ENCODE measurements around the gene ZC3H12A. TPM values are rescaled to one million over a fixed set of nuclear protein-coding genes. Genes with fewer than 3 reads are reported as not detected.
"Not testable (repeated sequence)": the region's sequence is repeated elsewhere in the genome, so short reads cannot be mapped to it uniquely, and the experiment has no call there.

Gene ZC3H12A
- total and polyA plus RNA-seq, 2 of the 8 experiments (the other 6 are each of a cell fraction or from before 2014, with no cell fraction given): 7.4 to 10.0 TPM

GRCh38 chr1:37518241-37518640 lies 43.9 kb downstream of the ZC3H12A start:
- H3K4ac ChIP-seq (replicated peaks; ENCODE audit: insufficient read length, low read depth, low read length); FAIRE-seq; H3K9ac ChIP-seq (replicated peaks in 1 of 4; ENCODE audit: extremely low read depth in 1 of 4, low read depth in 3 of 4, low read length in 3 of 4); H4K5ac ChIP-seq (ENCODE audit: insufficient read length, low read depth, low read length); H2BK15ac ChIP-seq (ENCODE audit: low read length); H2AK5ac ChIP-seq (ENCODE audit: low read depth, low read length); H3K27me3 ChIP-seq (replicated peaks in 1 of 4; ENCODE audit: control insufficient read depth in 3 of 4, extremely low read depth in 1 of 4, insufficient read depth in 3 of 4, low read length in 3 of 4); H3K23ac ChIP-seq (ENCODE audit: insufficient read length); H3K27ac ChIP-seq (ENCODE audit: low read depth, low read length); H3K4me2 ChIP-seq (ENCODE audit: insufficient read depth in 1 of 2, low read depth in 2 of 2, low read length in 2 of 2); H3K36me3 ChIP-seq (ENCODE audit: control insufficient read depth in 2 of 4, insufficient read depth in 4 of 4, low read length in 3 of 4); H3K56ac ChIP-seq (replicated peaks; ENCODE audit: insufficient read length, low read depth, low read length); H2BK12ac ChIP-seq (ENCODE audit: low read depth, low read length); H3K9me3 ChIP-seq (ENCODE audit: insufficient read depth in 2 of 2, low read depth in 1 of 2, low read length in 1 of 2); H3K79me1 ChIP-seq (ENCODE audit: low read depth, low read length); DNase-seq (ENCODE audit: low read depth in 1 of 2, low spot score in 2 of 2); POLR2A ChIA-PET (ENCODE audit: partially characterized antibody); H2BK5ac ChIP-seq (ENCODE audit: low read depth, low read length); H4K91ac ChIP-seq (replicated peaks; ENCODE audit: insufficient read length, low read length); H3K18ac ChIP-seq (ENCODE audit: extremely low read depth, low read length); H3K4me3 ChIP-seq (ENCODE audit: extremely low read depth in 1 of 4, insufficient read depth in 2 of 4, low read depth in 3 of 4, low read length in 4 of 4); H3K79me2 ChIP-seq (ENCODE audit: control insufficient read depth in 1 of 2, insufficient read depth in 2 of 2, low read length in 2 of 2); H4K20me1 ChIP-seq (replicated peaks in 1 of 2; ENCODE audit: control insufficient read depth in 1 of 2, insufficient read depth in 2 of 2, low read length in 2 of 2); H2AFZ ChIP-seq (ENCODE audit: low read length); H4K8ac ChIP-seq (ENCODE audit: extremely low read depth, insufficient read depth, low read length); H2BK20ac ChIP-seq (ENCODE audit: low read length); H2BK120ac ChIP-seq (replicated peaks; ENCODE audit: low read depth, low read length); H3K14ac ChIP-seq (ENCODE audit: insufficient read length): not testable (repeated sequence)
- WGBS, 2 experiments (ENCODE audit: extremely low coverage in 1 of 2, insufficient coverage in 1 of 2, insufficient read length in 1 of 2, insufficient replicate concordance in 2 of 2, low coverage in 1 of 2, low lambda C conversion rate in 2 of 2, missing lambda C conversion rate in 1 of 2): no CpG with 5 or more reads among the region's 31 CpGs
- H3K23me2 ChIP-seq (ENCODE audit: low read depth, low read length): peaks cover 13% of the 10 kb centered on the region
- CTCF ChIA-PET (ENCODE audit: partially characterized antibody): interaction anchor here (0.9 kb wide), 1 partner anchor 9 kb away, joined by 3 read pairs; no protein-coding TSS in a partner anchor
- H3K4me1 ChIP-seq (replicated peaks in 1 of 4; ENCODE audit: control insufficient read depth in 3 of 4, insufficient read depth in 4 of 4, low read length in 3 of 4): peaks cover 2 to 13% (median 5%) of the 10 kb centered on the region in 4 experiments; a peak in 4 of 7 replicates

- POLR2A ChIA-PET (ENCODE audit: partially characterized antibody): interaction anchor here (1.4 to 1.6 kb wide), 3 partner anchors 10 to 44 kb away, joined by 3 to 7 read pairs (median 4); partner anchors contain the start of gene ZC3H12A
- H3K27ac ChIP-seq (ENCODE audit: low read depth, low read length); H2BK15ac ChIP-seq (ENCODE audit: low read length); H2AFZ ChIP-seq (ENCODE audit: low read length); H3K9me3 ChIP-seq (ENCODE audit: insufficient read depth in 2 of 2, low read depth in 1 of 2, low read length in 1 of 2); H3K9ac ChIP-seq (replicated peaks in 1 of 4; ENCODE audit: extremely low read depth in 1 of 4, low read depth in 3 of 4, low read length in 3 of 4); H2AK5ac ChIP-seq (ENCODE audit: low read depth, low read length); H3K4me3 ChIP-seq (ENCODE audit: extremely low read depth in 1 of 4, insufficient read depth in 2 of 4, low read depth in 3 of 4, low read length in 4 of 4); H4K20me1 ChIP-seq (replicated peaks in 1 of 2; ENCODE audit: control insufficient read depth in 1 of 2, insufficient read depth in 2 of 2, low read length in 2 of 2); CTCF ChIA-PET (ENCODE audit: partially characterized antibody); H3K4me2 ChIP-seq (ENCODE audit: insufficient read depth in 1 of 2, low read depth in 2 of 2, low read length in 2 of 2); FAIRE-seq; H2BK12ac ChIP-seq (ENCODE audit: low read depth, low read length); H3K36me3 ChIP-seq (ENCODE audit: control insufficient read depth in 2 of 4, insufficient read depth in 4 of 4, low read length in 3 of 4); H3K79me2 ChIP-seq (ENCODE audit: control insufficient read depth in 1 of 2, insufficient read depth in 2 of 2, low read length in 2 of 2); H4K5ac ChIP-seq (ENCODE audit: insufficient read length, low read depth, low read length); H3K4ac ChIP-seq (replicated peaks; ENCODE audit: insufficient read length, low read depth, low read length); H3K18ac ChIP-seq (ENCODE audit: extremely low read depth, low read length); H4K91ac ChIP-seq (replicated peaks; ENCODE audit: insufficient read length, low read length); H4K8ac ChIP-seq (ENCODE audit: extremely low read depth, insufficient read depth, low read length); H3K14ac ChIP-seq (ENCODE audit: insufficient read length); H2BK20ac ChIP-seq (ENCODE audit: low read length); DNase-seq (ENCODE audit: low read depth in 1 of 2, low spot score in 2 of 2); H3K23ac ChIP-seq (ENCODE audit: insufficient read length); H2BK5ac ChIP-seq (ENCODE audit: low read depth, low read length); H3K79me1 ChIP-seq (ENCODE audit: low read depth, low read length); H3K56ac ChIP-seq (replicated peaks; ENCODE audit: insufficient read length, low read depth, low read length); H2BK120ac ChIP-seq (replicated peaks; ENCODE audit: low read depth, low read length); H3K4me1 ChIP-seq (replicated peaks in 1 of 4; ENCODE audit: control insufficient read depth in 3 of 4, insufficient read depth in 4 of 4, low read length in 3 of 4); H3K23me2 ChIP-seq (ENCODE audit: low read depth, low read length); H3K27me3 ChIP-seq (replicated peaks in 1 of 4; ENCODE audit: control insufficient read depth in 3 of 4, extremely low read depth in 1 of 4, insufficient read depth in 3 of 4, low read length in 3 of 4): not testable (repeated sequence)
- WGBS, 2 experiments (ENCODE audit: extremely low coverage in 1 of 2, insufficient coverage in 1 of 2, insufficient read length in 1 of 2, insufficient replicate concordance in 2 of 2, low coverage in 1 of 2, low lambda C conversion rate in 2 of 2, missing lambda C conversion rate in 1 of 2): 79% methylated on average over 15 of the region's 15 CpGs; no CpG with 5 or more reads in 1 of the 2 experiments
Observed at GRCh38 chr1:37518929-37519328, 44.5 kb downstream of the ZC3H12A start.

Data from H1 (cell line).